ENCODE data around the gene CDH13.

The CDH13 gene

GRCh38 chr16:83238949-83239691 is 612.4 kb downstream of the CDH13 start:
- DNase-seq (ENCODE audit: low read depth in 2 of 2): no peak

- DNase-seq (ENCODE audit: low read depth in 2 of 2): no peak
Measured at GRCh38 chr16:83244057-83244456, 617.3 kb downstream of the CDH13 start.

DNA sequence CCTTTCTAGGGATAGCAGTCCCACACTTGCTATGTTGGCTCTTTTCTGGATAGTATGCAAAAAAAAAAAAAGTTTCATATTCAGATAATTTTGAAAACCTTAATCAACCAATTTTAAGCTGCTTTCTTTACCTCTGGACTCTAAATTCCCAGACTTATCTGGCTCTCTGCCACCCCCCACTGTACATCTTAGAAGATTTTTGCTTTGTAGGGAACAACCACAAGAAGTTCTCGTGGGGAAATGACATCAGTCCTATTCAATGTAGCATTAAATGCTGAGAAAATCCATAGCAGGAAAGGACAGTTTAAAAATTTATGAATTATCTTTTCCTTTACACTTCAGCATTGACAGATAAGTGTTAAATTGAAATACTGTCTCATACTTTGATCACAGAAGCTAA is 618.3 kb downstream of the CDH13 start:
- no peak for DNase-seq (ENCODE audit: low read depth in 2 of 2)

GRCh38 chr16:83247767-83248372 is 621.1 kb downstream of the CDH13 start:
- DNase-seq (ENCODE audit: low read depth in 2 of 2): no peak

GRCh38 chr16:83248735-83249463 is 622.1 kb downstream of the CDH13 start:
- no peak for DNase-seq (ENCODE audit: low read depth in 2 of 2)

DNA sequence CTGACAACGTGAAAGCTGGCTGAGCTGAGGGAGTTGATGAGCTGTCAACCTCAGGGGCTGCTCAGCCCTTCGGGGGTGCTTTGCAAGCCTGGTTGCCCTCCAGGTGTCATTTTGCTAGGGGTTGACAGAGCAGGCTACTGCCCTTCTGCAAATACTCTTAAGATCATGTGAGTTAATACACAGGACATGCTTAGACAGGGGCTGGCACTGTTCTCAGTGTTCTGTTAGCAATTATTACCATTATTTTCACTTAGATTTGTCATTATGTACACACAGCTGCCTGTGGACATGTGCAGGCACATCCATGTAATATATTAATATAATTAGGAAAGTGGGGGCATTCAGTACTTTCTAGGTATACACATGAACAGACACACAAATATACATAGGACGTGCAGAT is 626.8 kb downstream of the CDH13 start:
- DNase-seq (ENCODE audit: low read depth in 2 of 2): no peak

GRCh38 chr16:83258366-83258928 is 631.7 kb downstream of the CDH13 start:
- DNase-seq (ENCODE audit: low read depth in 2 of 2): no peak

GRCh38 chr16:83266848-83267553 is 640.2 kb downstream of the CDH13 start:
- no peak for DNase-seq (ENCODE audit: low read depth in 2 of 2)

- DNase-seq (ENCODE audit: low read depth in 2 of 2): no peak
Measured at GRCh38 chr16:83268169-83268568, 641.4 kb downstream of the CDH13 start.

DNA sequence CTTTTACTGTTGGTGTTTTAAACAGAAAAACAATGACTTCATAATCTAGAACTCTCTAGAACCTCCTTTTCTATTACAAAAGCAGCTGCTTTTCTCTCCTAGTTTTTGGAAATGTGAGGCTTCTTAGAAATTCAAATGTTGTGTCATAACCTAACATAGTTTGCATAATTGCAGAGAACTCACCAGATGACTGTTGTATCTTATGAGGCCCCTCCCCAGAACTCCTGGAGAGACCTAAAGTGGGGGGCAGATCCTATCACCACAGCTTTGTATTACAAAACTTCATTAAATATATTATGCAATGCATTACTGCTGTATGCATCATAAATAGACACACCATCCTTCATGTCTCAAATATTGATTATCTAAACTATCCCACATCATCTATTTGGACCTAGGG is 642.3 kb downstream of the CDH13 start:
- DNase-seq (ENCODE audit: low read depth in 2 of 2): no peak

DNA sequence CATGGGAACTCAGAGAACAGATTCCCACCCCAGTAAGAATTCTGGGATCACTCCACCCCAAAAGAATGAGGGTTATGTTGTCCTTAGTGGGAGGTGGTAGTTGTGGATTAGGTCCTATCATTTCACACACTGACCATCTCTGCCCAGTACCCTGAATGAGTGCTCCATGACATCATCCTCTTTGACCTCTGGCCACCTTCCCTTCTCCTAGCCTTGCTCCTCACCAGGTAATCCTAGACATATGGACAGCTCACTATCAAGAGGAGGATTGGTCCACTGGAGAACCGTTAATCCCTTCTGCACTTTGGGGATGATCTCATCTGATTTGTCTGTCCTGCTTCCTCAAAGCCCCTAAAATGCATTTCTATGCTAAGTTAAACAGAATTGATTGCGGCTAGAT is 642.8 kb downstream of the CDH13 start:
- no peak for DNase-seq (ENCODE audit: low read depth in 2 of 2)

DNA sequence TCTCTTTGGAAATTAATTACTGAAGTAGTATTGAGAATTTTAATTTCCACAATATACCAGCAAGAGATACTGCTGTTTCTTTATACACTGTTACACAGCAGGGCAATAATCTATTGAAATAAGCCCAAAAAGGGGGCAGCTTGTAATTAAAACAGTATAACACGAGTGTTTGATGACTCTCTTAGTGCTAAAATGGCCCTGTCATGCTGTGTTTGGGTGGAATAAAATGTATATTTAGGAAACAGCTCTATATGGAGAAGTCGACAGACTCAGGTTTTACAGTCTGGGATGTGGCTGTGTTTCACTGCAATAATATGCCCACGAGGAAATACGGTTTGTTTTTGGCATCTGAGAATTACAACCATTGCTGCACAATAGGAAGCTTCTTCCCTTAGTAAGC is 643.3 kb downstream of the CDH13 start:
- DNase-seq (ENCODE audit: low read depth in 2 of 2): no peak

DNA sequence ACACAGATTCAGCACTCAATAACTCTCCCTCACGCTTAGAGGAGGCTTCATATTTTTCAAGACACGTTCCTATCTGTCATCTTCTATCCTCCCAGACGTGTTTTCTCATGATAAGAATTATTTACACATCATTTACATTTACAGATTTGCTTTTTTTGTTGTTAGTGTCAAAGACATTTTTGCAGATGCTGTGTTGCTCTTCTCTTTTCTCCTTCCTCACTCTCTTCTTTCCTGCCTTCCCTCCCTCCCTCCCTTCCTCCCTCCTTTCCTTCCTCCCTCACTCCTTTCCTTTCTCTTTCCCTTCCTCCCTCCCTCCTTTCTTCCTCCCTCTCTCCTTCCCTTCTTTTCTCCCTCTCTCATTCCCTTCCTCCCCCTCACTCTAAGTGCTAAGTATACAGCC is 643.9 kb downstream of the CDH13 start:
- no peak for DNase-seq (ENCODE audit: low read depth in 2 of 2)

- DNase-seq (ENCODE audit: low read depth in 2 of 2): no peak
Measured at GRCh38 chr16:83271123-83271522, 644.4 kb downstream of the CDH13 start.

DNA sequence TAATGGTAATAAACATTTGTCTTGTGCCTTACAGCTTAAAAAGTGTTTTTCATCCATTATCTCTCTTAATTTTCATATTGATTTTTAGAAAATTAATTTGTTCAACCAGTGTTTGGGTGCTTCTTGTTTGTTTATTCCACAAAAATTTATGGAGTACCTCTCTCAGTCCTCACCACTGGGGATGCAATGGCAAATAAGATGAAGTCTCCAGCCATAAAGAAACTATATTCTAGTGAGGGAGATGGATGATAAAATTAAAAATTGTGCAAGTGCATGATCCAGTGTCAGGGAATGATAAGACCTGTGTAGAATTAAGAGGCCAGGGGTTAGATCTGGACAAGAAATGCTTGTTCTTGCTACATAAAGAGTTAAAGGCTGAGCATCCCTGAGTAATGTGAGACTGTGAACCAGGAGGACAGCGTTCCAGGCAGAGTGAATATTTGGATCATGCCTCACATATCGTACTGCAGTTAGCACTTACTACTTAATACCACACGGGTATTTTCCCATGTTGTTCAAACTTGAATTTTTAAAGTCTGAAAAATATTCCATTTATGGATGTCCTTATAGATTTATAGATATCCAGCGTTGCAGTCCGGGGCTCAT is 645.3 kb downstream of the CDH13 start:
- no peak for DNase-seq (ENCODE audit: low read depth in 2 of 2)

GRCh38 chr16:83272843-83273242 is 646.1 kb downstream of the CDH13 start:
- no peak for DNase-seq (ENCODE audit: low read depth in 2 of 2)

GRCh38 chr16:83273504-83274173 is 646.9 kb downstream of the CDH13 start:
- DNase-seq (ENCODE audit: low read depth in 2 of 2): no peak

- DNase-seq (ENCODE audit: low read depth in 2 of 2): no peak
Measured at GRCh38 chr16:83279251-83279650, 652.5 kb downstream of the CDH13 start.

DNA sequence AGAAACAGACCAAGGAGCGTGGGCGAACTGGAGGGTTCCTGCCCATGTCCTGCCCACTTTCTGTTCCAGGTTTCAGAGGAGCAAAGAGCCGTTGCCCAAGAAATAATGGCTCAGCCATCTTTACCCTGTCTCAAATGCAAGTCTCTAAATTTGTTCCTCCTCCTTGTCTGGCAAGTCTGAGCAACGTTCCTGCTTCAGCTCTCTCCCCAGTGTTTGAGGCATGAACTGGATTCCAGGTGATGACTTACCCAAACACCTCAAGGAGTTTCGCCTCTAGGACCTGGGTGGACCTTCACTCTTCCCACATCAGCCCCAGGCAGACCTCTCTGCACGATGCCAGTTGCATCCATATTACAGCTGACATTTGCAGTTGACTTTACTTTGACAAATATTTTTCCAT is 659.2 kb downstream of the CDH13 start:
- DNase-seq (ENCODE audit: low read depth in 2 of 2): no peak

GRCh38 chr16:83296505-83296904 is 669.7 kb downstream of the CDH13 start:
- no peak for DNase-seq (ENCODE audit: low read depth in 2 of 2)

DNA sequence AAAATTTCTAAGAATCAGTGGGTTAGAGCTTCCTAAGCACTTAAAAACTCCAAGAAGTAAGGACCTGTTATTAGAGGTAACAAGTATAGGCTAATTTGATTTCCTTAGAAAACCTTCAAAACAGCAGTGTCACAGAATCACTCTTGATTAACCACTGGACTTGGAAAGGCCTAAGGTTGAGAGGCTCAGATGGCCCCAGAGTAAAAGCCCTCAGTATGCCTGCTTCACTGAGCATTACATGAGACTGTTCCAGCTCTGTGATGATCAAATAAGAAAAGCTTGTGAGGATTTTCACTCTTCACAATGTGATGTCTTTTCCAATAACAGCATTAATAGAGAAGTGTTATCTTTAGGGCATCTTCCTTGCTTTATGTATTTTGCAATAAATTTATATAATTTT is 671.8 kb downstream of the CDH13 start:
- no peak for DNase-seq (ENCODE audit: low read depth in 2 of 2)

Measured in stimulated activated CD4-positive, alpha-beta T cell treated with anti-CD3 and anti-CD28 coated beads, Interleukin-15, amount 100 ng/mL, for 48 hours (primary cell).